T-helper 2 cell treated with Interferon-gamma antibody and Interleukin-4, amounts not matched to agents 5 μg/mL and 100 μg/mL, for 36 hours (primary cell): ENCODE measurements around the gene ORM2.

ENCODE experiments used
- DNase-seq: peaks from one replicate; pipeline ENCODE4 v3.0.0; 2021; ENCODE audit warnings: low spot score
- H3K27ac Mint-ChIP-seq: one replicate; pipeline ENCODE4 v1.8.0; 2021; ENCODE audit warnings: mild to moderate bottlenecking, mixed read lengths
- H3K27me3 Mint-ChIP-seq: one replicate; pipeline ENCODE4 v1.8.0; 2021; ENCODE audit warnings: low read depth, mixed read lengths
- H3K36me3 Mint-ChIP-seq: one replicate; pipeline ENCODE4 v1.8.0; 2021; ENCODE audit warnings: low read depth, mixed read lengths
- H3K4me1 Mint-ChIP-seq: one replicate; pipeline ENCODE4 v1.8.0; 2021; ENCODE audit warnings: low read depth, mixed read lengths
- H3K4me3 Mint-ChIP-seq: one replicate; pipeline ENCODE4 v1.8.0; 2022; ENCODE audit warnings: mild to moderate bottlenecking, moderate library complexity, mixed read lengths
- H3K9me3 Mint-ChIP-seq: one replicate; pipeline ENCODE4 v1.8.0; 2021; ENCODE audit warnings: mixed read lengths

ORM2 gene

DNA sequence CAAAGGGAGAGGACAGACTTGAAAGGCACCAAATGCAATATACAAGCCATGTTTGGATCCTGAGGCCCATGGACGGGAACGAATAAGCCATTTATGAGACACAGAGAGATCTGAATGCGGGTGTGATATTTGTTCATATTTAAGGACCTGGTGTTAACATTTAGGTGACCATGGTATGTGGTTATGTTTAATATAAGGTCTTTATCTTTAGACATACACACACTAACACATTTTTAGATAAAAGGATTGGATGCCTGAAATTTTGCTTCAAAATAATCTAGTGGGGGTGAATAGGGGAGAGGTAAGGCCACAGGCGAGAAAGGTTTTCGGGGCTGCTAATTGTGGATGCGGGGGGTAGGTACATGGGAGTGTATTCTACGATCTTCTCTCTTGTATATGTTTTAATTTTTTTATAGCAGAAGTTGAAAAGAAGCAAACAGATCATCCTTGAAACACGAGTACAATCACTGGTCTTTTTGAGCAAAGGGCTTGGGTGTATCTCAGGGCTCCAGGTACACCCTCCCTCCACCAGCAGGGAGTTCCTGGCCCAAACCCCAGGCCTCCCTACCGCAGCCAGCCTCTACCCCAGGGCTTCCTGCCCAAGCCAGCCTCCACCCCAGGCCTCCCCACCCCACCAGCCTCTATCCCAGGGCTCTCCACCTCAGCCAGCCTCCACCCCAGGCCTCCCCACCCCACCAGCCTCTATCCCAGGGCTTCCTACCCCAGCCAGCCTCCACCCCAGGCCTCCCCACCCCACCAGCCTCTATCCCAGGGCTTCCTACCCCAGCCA, 45.9 kb downstream of the ORM2 start:
- Mint-ChIP-seq H3K9me3 (no peaks in the 10 kb centered on the region), H3K4me3 (peak overlapping the region; percentile 22), H3K36me3 (peaks cover 86% of the 10 kb centered on the region), H3K27ac (peak overlapping the region; percentile 72), H3K4me1 (peaks cover 78% of the 10 kb centered on the region), H3K27me3 (no peaks in the 10 kb centered on the region)
- no peak for DNase-seq

DNA sequence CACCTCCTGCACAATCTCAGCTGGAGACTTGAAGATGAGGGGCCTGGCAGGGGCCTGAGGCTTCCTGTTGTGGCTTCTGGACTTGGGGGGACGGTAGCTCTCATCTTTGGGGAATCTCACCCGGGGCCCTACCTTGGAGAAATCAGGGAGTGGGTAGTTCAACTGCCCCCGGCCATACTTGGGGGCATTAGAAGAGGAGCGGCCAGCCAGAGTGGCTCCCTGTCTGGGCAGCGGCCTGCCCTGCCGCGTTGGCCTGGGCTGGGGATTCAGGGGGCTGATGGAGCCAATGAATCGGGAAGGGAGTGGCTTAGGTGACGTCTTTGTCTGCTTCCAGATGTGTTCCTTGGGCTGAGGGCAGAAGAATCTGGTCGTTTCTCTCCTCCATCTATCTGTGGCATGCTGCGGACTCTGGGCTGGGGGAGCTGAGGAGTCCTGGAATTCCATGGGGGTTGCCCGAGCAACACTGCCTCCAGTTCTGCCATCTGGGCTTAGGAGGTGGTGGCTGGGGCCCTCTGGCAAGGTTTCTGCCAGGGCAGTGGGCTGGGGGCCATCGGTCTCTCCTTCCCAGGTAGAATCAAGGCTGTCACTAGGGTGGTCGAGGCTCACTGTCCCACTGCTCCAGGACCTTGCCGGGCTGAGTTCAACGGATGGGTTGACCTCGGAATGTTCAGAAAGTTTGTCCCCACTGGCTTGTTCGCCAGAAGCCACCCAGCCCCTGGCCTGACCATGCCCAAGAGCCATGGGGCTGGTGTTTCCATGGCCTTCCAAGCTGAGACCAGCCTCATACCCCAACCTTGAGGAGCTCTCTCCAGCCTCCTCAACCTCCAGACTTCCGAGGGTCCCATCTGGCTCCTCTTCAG, 47.1 kb downstream of the ORM2 start:
- Mint-ChIP-seq H3K27ac (peak overlapping the region; percentile 80), H3K36me3 (peaks cover 85% of the 10 kb centered on the region), H3K27me3 (no peaks in the 10 kb centered on the region), H3K9me3 (no peaks in the 10 kb centered on the region), H3K4me1 (peaks cover 75% of the 10 kb centered on the region), H3K4me3 (peak overlapping the region; percentile 66)
- no peak for DNase-seq

DNA sequence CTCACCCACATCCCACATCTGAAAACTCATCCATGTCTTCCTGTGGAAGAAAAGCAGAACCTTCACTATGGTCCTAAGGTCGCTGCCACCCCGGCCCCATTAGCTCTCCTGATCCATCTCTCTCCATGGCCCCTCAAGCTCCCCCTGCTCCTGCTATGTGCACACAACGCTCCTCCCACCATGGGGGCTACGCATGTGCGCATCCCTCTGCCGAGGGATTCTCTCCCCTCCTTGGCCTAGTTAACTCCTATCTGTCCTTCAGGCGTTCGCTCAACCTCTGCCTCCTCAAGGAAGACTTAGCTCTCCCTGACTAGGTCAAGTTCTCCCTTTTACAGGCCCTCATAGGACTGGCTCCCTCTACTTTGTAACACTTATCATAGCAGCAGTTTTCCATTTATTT, 48.3 kb downstream of the ORM2 start:
- no peak for DNase-seq
- H3K27me3 Mint-ChIP-seq, result no peaks in the 10 kb centered on the region
- H3K4me3 Mint-ChIP-seq, result peak overlapping the region; percentile 32
- H3K4me1 Mint-ChIP-seq, result peaks cover 76% of the 10 kb centered on the region
- H3K9me3 Mint-ChIP-seq, result no peaks in the 10 kb centered on the region
- H3K27ac Mint-ChIP-seq, result peak overlapping the region; percentile 87
- peaks cover 85% of the 10 kb centered on the region for H3K36me3 Mint-ChIP-seq

DNA sequence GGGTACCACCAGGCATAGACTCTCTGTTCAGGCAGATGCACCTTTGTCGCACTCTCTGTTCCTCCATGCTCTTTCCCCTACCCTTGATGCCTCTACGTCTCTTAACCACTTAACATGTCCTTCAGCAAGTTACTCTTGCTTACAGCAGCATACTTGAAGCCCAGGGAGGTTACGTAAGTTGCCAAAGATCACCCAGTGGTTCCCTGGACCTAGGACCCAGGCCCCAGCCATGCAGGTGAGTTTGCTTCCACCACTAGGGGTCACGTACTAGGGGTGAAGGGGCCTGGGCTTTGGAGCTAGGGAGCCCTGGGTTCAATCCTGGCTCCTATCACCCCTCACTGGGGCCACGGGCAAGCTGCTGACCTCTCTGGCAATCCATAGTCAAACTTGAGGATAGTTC, 49.2 kb downstream of the ORM2 start:
- Mint-ChIP-seq H3K27ac (peak overlapping the region; percentile 87), H3K4me1 (peaks cover 77% of the 10 kb centered on the region), H3K27me3 (no peaks in the 10 kb centered on the region), H3K9me3 (no peaks in the 10 kb centered on the region), H3K36me3 (peaks cover 87% of the 10 kb centered on the region), H3K4me3 (peak overlapping the region; percentile 52)
- DNase-seq, result no peak
